ENCODE data around the gene ADARB1. TPM values are rescaled to one million over a fixed set of nuclear protein-coding genes. Genes with fewer than 3 reads are reported as not detected.

Gene ADARB1
- total RNA-seq, 1 experiment from 2014 or later: 14.6 TPM

DNA sequence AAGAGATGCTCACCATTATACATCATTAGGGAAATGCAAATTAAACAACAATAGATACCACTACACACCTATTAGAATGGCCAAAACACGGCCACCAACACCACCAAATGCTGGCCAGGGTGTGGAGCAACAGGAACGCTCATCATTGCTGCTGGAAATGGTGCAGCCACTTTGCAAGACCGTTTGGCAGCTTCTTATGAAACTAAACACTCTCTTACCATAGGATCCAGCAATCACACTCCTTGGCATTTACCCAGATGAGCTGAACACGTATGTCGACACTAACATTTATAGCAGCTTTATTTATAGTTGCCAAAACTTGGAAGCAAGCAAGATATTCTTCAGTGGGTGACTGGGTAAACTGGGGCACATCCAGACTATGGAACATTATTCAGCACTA, 28.9 kb upstream of the ADARB1 start:
- peaks cover 32% of the 10 kb centered on the region for H3K9me3 Mint-ChIP-seq
- H3K27ac Mint-ChIP-seq: no peak overlapping the region
- peaks cover 6% of the 10 kb centered on the region for H3K4me1 Mint-ChIP-seq

DNA sequence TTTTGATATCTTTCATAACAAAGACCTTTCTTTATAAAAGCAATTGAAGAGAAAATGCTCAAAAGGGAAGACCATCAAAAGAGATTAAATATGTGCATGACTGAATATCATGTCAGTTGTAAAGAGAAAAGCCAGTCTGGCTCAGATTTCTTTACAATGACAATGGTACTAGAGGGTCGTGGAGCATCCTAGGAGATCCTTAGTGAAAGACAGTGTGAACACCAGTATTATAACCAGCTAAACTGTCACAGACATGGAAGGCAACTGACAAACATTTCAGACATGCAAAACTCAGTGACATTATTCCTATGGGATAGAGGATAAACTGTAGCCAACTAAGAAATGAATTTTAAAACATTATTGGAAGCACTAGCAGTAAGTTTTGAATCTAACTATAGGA, 27.1 kb upstream of the ADARB1 start:
- 0 out of 2 replicates have a peak, but pooled peaks cover 3% of the 10 kb centered on the region for H3K36me3 Mint-ChIP-seq
- TF ChIP-seq GRHL2 (CRISPR knock-in tag; IDR thresholded peaks at IDR 0.05; ENCODE audit: insufficient replicate concordance, severe bottlenecking) (no peak), ZBTB21 (CRISPR knock-in tag; IDR thresholded peaks at IDR 0.05; ENCODE audit: borderline replicate concordance) (no peak), OVOL2 (CRISPR knock-in tag; IDR thresholded peaks at IDR 0.05; ENCODE audit: borderline replicate concordance) (no peak)
- TF ChIP-seq, protein P1, sequence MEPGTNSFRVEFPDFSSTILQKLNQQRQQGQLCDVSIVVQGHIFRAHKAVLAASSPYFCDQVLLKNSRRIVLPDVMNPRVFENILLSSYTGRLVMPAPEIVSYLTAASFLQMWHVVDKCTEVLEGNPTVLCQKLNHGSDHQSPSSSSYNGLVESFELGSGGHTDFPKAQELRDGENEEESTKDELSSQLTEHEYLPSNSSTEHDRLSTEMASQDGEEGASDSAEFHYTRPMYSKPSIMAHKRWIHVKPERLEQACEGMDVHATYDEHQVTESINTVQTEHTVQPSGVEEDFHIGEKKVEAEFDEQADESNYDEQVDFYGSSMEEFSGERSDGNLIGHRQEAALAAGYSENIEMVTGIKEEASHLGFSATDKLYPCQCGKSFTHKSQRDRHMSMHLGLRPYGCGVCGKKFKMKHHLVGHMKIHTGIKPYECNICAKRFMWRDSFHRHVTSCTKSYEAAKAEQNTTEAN (CRISPR knock-in tag; IDR thresholded peaks at IDR 0.05): no peak
- TF ChIP-seq, protein P2, sequence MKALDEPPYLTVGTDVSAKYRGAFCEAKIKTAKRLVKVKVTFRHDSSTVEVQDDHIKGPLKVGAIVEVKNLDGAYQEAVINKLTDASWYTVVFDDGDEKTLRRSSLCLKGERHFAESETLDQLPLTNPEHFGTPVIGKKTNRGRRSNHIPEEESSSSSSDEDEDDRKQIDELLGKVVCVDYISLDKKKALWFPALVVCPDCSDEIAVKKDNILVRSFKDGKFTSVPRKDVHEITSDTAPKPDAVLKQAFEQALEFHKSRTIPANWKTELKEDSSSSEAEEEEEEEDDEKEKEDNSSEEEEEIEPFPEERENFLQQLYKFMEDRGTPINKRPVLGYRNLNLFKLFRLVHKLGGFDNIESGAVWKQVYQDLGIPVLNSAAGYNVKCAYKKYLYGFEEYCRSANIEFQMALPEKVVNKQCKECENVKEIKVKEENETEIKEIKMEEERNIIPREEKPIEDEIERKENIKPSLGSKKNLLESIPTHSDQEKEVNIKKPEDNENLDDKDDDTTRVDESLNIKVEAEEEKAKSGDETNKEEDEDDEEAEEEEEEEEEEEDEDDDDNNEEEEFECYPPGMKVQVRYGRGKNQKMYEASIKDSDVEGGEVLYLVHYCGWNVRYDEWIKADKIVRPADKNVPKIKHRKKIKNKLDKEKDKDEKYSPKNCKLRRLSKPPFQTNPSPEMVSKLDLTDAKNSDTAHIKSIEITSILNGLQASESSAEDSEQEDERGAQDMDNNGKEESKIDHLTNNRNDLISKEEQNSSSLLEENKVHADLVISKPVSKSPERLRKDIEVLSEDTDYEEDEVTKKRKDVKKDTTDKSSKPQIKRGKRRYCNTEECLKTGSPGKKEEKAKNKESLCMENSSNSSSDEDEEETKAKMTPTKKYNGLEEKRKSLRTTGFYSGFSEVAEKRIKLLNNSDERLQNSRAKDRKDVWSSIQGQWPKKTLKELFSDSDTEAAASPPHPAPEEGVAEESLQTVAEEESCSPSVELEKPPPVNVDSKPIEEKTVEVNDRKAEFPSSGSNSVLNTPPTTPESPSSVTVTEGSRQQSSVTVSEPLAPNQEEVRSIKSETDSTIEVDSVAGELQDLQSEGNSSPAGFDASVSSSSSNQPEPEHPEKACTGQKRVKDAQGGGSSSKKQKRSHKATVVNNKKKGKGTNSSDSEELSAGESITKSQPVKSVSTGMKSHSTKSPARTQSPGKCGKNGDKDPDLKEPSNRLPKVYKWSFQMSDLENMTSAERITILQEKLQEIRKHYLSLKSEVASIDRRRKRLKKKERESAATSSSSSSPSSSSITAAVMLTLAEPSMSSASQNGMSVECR (CRISPR knock-in tag; IDR thresholded peaks at IDR 0.05; ENCODE audit: borderline replicate concordance): no peak
- TF ChIP-seq, protein P3, sequence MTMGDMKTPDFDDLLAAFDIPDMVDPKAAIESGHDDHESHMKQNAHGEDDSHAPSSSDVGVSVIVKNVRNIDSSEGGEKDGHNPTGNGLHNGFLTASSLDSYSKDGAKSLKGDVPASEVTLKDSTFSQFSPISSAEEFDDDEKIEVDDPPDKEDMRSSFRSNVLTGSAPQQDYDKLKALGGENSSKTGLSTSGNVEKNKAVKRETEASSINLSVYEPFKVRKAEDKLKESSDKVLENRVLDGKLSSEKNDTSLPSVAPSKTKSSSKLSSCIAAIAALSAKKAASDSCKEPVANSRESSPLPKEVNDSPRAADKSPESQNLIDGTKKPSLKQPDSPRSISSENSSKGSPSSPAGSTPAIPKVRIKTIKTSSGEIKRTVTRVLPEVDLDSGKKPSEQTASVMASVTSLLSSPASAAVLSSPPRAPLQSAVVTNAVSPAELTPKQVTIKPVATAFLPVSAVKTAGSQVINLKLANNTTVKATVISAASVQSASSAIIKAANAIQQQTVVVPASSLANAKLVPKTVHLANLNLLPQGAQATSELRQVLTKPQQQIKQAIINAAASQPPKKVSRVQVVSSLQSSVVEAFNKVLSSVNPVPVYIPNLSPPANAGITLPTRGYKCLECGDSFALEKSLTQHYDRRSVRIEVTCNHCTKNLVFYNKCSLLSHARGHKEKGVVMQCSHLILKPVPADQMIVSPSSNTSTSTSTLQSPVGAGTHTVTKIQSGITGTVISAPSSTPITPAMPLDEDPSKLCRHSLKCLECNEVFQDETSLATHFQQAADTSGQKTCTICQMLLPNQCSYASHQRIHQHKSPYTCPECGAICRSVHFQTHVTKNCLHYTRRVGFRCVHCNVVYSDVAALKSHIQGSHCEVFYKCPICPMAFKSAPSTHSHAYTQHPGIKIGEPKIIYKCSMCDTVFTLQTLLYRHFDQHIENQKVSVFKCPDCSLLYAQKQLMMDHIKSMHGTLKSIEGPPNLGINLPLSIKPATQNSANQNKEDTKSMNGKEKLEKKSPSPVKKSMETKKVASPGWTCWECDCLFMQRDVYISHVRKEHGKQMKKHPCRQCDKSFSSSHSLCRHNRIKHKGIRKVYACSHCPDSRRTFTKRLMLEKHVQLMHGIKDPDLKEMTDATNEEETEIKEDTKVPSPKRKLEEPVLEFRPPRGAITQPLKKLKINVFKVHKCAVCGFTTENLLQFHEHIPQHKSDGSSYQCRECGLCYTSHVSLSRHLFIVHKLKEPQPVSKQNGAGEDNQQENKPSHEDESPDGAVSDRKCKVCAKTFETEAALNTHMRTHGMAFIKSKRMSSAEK (CRISPR knock-in tag; IDR thresholded peaks at IDR 0.05; ENCODE audit: borderline replicate concordance): no peak

More for the DNA sequence above, 28.9 kb upstream of the ADARB1 start:
- POLR2A ChIA-PET: no interaction called here
- TF ChIP-seq, protein P4, sequence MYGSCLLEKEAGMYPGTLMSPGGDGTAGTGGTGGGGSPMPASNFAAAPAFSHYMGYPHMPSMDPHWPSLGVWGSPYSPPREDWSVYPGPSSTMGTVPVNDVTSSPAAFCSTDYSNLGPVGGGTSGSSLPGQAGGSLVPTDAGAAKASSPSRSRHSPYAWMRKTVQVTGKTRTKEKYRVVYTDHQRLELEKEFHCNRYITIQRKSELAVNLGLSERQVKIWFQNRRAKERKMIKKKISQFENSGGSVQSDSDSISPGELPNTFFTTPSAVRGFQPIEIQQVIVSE (CRISPR knock-in tag; IDR thresholded peaks at IDR 0.05; ENCODE audit: borderline replicate concordance): no peak
- TF ChIP-seq CBFB (CRISPR knock-in tag; IDR thresholded peaks at IDR 0.05; ENCODE audit: low read depth) (no peak), NFATC4 (CRISPR knock-in tag; IDR thresholded peaks at IDR 0.05) (no peak), NFYB (CRISPR knock-in tag; conservative IDR thresholded peaks at IDR 0.05; ENCODE audit: low read depth) (no peak), ELF4 (CRISPR knock-in tag; IDR thresholded peaks at IDR 0.05; ENCODE audit: low read depth) (no peak), GTF2I (CRISPR knock-in tag; conservative IDR thresholded peaks at IDR 0.05) (no peak), ZNF121 (CRISPR knock-in tag; IDR thresholded peaks at IDR 0.05) (no peak), ZNF138 (CRISPR knock-in tag; conservative IDR thresholded peaks at IDR 0.05) (no peak)
- TF ChIP-seq, protein P5, sequence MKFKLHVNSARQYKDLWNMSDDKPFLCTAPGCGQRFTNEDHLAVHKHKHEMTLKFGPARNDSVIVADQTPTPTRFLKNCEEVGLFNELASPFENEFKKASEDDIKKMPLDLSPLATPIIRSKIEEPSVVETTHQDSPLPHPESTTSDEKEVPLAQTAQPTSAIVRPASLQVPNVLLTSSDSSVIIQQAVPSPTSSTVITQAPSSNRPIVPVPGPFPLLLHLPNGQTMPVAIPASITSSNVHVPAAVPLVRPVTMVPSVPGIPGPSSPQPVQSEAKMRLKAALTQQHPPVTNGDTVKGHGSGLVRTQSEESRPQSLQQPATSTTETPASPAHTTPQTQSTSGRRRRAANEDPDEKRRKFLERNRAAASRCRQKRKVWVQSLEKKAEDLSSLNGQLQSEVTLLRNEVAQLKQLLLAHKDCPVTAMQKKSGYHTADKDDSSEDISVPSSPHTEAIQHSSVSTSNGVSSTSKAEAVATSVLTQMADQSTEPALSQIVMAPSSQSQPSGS (CRISPR knock-in tag; IDR thresholded peaks at IDR 0.05; ENCODE audit: borderline replicate concordance, low read depth): no peak
- TF ChIP-seq, protein P6, sequence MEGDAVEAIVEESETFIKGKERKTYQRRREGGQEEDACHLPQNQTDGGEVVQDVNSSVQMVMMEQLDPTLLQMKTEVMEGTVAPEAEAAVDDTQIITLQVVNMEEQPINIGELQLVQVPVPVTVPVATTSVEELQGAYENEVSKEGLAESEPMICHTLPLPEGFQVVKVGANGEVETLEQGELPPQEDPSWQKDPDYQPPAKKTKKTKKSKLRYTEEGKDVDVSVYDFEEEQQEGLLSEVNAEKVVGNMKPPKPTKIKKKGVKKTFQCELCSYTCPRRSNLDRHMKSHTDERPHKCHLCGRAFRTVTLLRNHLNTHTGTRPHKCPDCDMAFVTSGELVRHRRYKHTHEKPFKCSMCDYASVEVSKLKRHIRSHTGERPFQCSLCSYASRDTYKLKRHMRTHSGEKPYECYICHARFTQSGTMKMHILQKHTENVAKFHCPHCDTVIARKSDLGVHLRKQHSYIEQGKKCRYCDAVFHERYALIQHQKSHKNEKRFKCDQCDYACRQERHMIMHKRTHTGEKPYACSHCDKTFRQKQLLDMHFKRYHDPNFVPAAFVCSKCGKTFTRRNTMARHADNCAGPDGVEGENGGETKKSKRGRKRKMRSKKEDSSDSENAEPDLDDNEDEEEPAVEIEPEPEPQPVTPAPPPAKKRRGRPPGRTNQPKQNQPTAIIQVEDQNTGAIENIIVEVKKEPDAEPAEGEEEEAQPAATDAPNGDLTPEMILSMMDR (IDR thresholded peaks at IDR 0.05): no peak
- TF ChIP-seq, protein P7, sequence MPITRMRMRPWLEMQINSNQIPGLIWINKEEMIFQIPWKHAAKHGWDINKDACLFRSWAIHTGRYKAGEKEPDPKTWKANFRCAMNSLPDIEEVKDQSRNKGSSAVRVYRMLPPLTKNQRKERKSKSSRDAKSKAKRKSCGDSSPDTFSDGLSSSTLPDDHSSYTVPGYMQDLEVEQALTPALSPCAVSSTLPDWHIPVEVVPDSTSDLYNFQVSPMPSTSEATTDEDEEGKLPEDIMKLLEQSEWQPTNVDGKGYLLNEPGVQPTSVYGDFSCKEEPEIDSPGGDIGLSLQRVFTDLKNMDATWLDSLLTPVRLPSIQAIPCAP (CRISPR knock-in tag; IDR thresholded peaks at IDR 0.05): no peak
- TF ChIP-seq, protein P8, sequence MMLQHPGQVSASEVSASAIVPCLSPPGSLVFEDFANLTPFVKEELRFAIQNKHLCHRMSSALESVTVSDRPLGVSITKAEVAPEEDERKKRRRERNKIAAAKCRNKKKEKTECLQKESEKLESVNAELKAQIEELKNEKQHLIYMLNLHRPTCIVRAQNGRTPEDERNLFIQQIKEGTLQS (CRISPR knock-in tag; conservative IDR thresholded peaks at IDR 0.05): no peak
- TF ChIP-seq, protein P9, sequence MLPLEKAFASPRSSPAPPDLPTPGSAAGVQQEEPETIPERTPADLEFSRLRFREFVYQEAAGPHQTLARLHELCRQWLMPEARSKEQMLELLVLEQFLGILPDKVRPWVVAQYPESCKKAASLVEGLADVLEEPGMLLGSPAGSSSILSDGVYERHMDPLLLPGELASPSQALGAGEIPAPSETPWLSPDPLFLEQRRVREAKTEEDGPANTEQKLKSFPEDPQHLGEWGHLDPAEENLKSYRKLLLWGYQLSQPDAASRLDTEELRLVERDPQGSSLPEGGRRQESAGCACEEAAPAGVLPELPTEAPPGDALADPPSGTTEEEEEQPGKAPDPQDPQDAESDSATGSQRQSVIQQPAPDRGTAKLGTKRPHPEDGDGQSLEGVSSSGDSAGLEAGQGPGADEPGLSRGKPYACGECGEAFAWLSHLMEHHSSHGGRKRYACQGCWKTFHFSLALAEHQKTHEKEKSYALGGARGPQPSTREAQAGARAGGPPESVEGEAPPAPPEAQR (CRISPR knock-in tag; IDR thresholded peaks at IDR 0.05): no peak
- Mint-ChIP-seq H3K27me3 (ENCODE audit: low read depth) (peaks cover 15% of the 10 kb centered on the region), H3K4me3 (no peak overlapping the region), H3K36me3 (0 out of 2 replicates have a peak, but pooled peaks cover 3% of the 10 kb centered on the region)
- CTCF ChIA-PET: interaction anchor here (1.1 kb wide), 1 partner anchor 10 kb away, joined by 3 read pairs; no protein-coding TSS in a partner anchor
- ATAC-seq (no peak), DNase-seq (ENCODE audit: low spot score) (no peak)

More for the DNA sequence above, 27.1 kb upstream of the ADARB1 start:
- DNase-seq (ENCODE audit: low spot score) (no peak), ATAC-seq (no peak)
- H3K4me3 Mint-ChIP-seq: no peak overlapping the region
- peaks cover 32% of the 10 kb centered on the region for H3K9me3 Mint-ChIP-seq
- H3K4me1 Mint-ChIP-seq: peaks cover 18% of the 10 kb centered on the region
- peaks cover 15% of the 10 kb centered on the region for H3K27me3 Mint-ChIP-seq (ENCODE audit: low read depth)
- CTCF ChIA-PET: no interaction called here
- H3K27ac Mint-ChIP-seq: no peak overlapping the region
- POLR2A ChIA-PET: no interaction called here

All from WTC11 (cell line).